ENCODE measurements around the gene WFDC1.

WFDC1 gene

DNA sequence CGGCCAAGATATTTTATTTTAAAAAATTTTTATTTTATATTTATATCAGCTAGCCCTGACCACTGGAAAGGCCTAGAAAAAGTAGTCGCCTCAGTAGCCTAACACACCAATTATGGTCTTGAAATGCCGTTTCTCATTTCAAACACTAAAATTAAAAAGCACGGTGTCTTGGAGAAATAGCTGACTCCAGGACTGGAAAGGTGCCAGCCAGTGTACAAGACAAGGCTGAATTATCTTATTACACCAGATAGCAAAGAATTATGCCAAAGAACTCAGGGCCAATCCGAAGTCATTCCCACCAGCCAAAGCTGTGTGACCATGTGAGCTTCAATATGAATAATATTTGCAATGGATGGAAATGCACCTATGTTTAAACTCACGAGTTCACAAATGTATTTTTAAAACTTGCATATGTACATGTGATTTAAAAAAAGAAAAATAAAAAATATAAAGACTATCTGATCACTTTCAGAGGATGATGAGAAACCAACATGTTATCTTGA lies 53.8 kb downstream of the WFDC1 start:
- H3K4me1 ChIP-seq (ENCODE audit: control insufficient read depth, insufficient read depth, low read length) = no peaks in the 10 kb centered on the region
- H3K27me3 ChIP-seq (ENCODE audit: control insufficient read depth, insufficient read depth, low read length) = peaks cover 63% of the 10 kb centered on the region
- no peak overlapping the region for H3K4me3 ChIP-seq (ENCODE audit: low read length)
- H3K9me3 ChIP-seq (replicated peaks; ENCODE audit: low read length) = no peaks in the 10 kb centered on the region
- H3K4me2 ChIP-seq (ENCODE audit: low read length) = no peak overlapping the region
- no peaks in the 10 kb centered on the region for H3K36me3 ChIP-seq (ENCODE audit: insufficient read depth, low read length)
- no peak overlapping the region for H3K9ac ChIP-seq (ENCODE audit: low read depth, low read length)

- Histone ChIP-seq H3K4me1 (ENCODE audit: control insufficient read depth, insufficient read depth, low read length) (no peaks in the 10 kb centered on the region), H3K4me3 (ENCODE audit: low read length) (no peak overlapping the region), H3K4me2 (ENCODE audit: low read length) (no peak overlapping the region), H3K36me3 (ENCODE audit: insufficient read depth, low read length) (no peaks in the 10 kb centered on the region), H3K9ac (ENCODE audit: low read depth, low read length) (no peak overlapping the region), H3K9me3 (replicated peaks; ENCODE audit: low read length) (no peaks in the 10 kb centered on the region), H3K27me3 (ENCODE audit: control insufficient read depth, insufficient read depth, low read length) (peaks cover 61% of the 10 kb centered on the region)
Observed at GRCh38 chr16:84349862-84350684, 55.4 kb downstream of the WFDC1 start.

- Histone ChIP-seq H3K4me2 (ENCODE audit: low read length) (no peak overlapping the region), H3K9ac (ENCODE audit: low read depth, low read length) (no peak overlapping the region), H3K4me3 (ENCODE audit: low read length) (no peak overlapping the region), H3K4me1 (ENCODE audit: control insufficient read depth, insufficient read depth, low read length) (no peaks in the 10 kb centered on the region), H3K9me3 (replicated peaks; ENCODE audit: low read length) (no peaks in the 10 kb centered on the region), H3K27me3 (ENCODE audit: control insufficient read depth, insufficient read depth, low read length) (peaks cover 55% of the 10 kb centered on the region), H3K36me3 (ENCODE audit: insufficient read depth, low read length) (no peaks in the 10 kb centered on the region)
Observed at GRCh38 chr16:84350685-84351400, 56.2 kb downstream of the WFDC1 start.

GRCh38 chr16:84351630-84352029 lies 57.0 kb downstream of the WFDC1 start:
- H3K9me3 ChIP-seq (replicated peaks; ENCODE audit: low read length) = no peaks in the 10 kb centered on the region
- H3K36me3 ChIP-seq (ENCODE audit: insufficient read depth, low read length) = no peaks in the 10 kb centered on the region
- H3K4me3 ChIP-seq (ENCODE audit: low read length) = no peak overlapping the region
- H3K4me2 ChIP-seq (ENCODE audit: low read length) = no peak overlapping the region
- H3K27me3 ChIP-seq (ENCODE audit: control insufficient read depth, insufficient read depth, low read length) = peaks cover 54% of the 10 kb centered on the region
- H3K9ac ChIP-seq (ENCODE audit: low read depth, low read length) = no peak overlapping the region
- H3K4me1 ChIP-seq (ENCODE audit: control insufficient read depth, insufficient read depth, low read length) = no peaks in the 10 kb centered on the region

- H3K9ac ChIP-seq (ENCODE audit: low read depth, low read length) = no peak overlapping the region
- H3K4me2 ChIP-seq (ENCODE audit: low read length) = no peak overlapping the region
- H3K4me3 ChIP-seq (ENCODE audit: low read length) = no peak overlapping the region
- no peaks in the 10 kb centered on the region for H3K9me3 ChIP-seq (replicated peaks; ENCODE audit: low read length)
- no peaks in the 10 kb centered on the region for H3K4me1 ChIP-seq (ENCODE audit: control insufficient read depth, insufficient read depth, low read length)
- no peaks in the 10 kb centered on the region for H3K36me3 ChIP-seq (ENCODE audit: insufficient read depth, low read length)
- peaks cover 49% of the 10 kb centered on the region for H3K27me3 ChIP-seq (ENCODE audit: control insufficient read depth, insufficient read depth, low read length)
Observed at GRCh38 chr16:84354306-84354705, 59.6 kb downstream of the WFDC1 start.

DNA sequence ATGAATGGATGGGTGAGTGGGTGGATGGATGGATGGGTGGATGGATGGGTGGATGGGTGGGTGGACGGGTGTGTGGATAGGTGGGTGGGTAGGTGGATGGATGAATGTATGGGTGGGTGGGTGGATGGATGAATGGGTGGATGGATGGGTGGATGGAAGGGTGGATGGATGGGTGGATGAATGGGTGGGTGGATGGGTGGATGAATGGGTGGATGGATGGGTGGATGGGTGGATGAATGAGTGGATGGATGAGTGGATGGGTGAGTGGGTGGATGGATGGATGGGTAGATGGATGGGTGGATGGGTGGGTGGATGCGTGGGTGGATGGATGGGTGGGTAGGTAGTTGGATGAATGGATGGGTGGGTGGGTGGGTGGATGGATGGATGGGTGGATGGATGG lies 60.5 kb downstream of the WFDC1 start:
- Histone ChIP-seq H3K36me3 (ENCODE audit: insufficient read depth, low read length) (no peaks in the 10 kb centered on the region), H3K4me2 (ENCODE audit: low read length) (no peak overlapping the region), H3K4me3 (ENCODE audit: low read length) (no peak overlapping the region), H3K9me3 (replicated peaks; ENCODE audit: low read length) (no peaks in the 10 kb centered on the region), H3K4me1 (ENCODE audit: control insufficient read depth, insufficient read depth, low read length) (no peaks in the 10 kb centered on the region), H3K9ac (ENCODE audit: low read depth, low read length) (no peak overlapping the region), H3K27me3 (ENCODE audit: control insufficient read depth, insufficient read depth, low read length) (peaks cover 47% of the 10 kb centered on the region)

DNA sequence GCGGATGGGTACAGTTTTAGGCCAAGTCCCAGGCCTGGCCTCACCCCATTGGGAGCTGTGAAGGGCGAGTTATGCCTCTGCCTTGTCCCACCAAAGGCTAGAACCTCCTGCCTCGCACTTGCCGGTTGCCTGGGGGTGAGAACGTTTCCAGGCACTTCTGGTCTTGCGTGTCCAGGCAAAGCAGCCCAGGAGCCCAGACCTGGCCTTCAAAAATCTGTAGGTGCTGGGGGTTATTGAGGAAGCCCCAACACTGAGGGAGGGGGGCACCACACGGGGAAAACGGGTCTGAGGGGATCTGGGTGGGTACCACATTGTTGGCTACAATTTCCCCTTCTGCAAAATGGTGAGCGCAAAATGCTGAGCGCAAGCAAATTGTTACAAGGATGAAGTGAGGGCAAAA lies 61.5 kb downstream of the WFDC1 start:
- Histone ChIP-seq H3K4me2 (ENCODE audit: low read length) (no peak overlapping the region), H3K4me1 (ENCODE audit: control insufficient read depth, insufficient read depth, low read length) (no peaks in the 10 kb centered on the region), H3K9ac (ENCODE audit: low read depth, low read length) (no peak overlapping the region), H3K36me3 (ENCODE audit: insufficient read depth, low read length) (no peaks in the 10 kb centered on the region), H3K9me3 (replicated peaks; ENCODE audit: low read length) (no peaks in the 10 kb centered on the region), H3K4me3 (ENCODE audit: low read length) (no peak overlapping the region), H3K27me3 (ENCODE audit: control insufficient read depth, insufficient read depth, low read length) (peaks cover 49% of the 10 kb centered on the region)

GRCh38 chr16:84356591-84357116 lies 62.0 kb downstream of the WFDC1 start:
- no peak overlapping the region for H3K4me2 ChIP-seq (ENCODE audit: low read length)
- H3K9me3 ChIP-seq (replicated peaks; ENCODE audit: low read length) = no peaks in the 10 kb centered on the region
- H3K4me1 ChIP-seq (ENCODE audit: control insufficient read depth, insufficient read depth, low read length) = no peaks in the 10 kb centered on the region
- H3K9ac ChIP-seq (ENCODE audit: low read depth, low read length) = no peak overlapping the region
- H3K27me3 ChIP-seq (ENCODE audit: control insufficient read depth, insufficient read depth, low read length) = peaks cover 48% of the 10 kb centered on the region
- H3K36me3 ChIP-seq (ENCODE audit: insufficient read depth, low read length) = no peaks in the 10 kb centered on the region
- no peak overlapping the region for H3K4me3 ChIP-seq (ENCODE audit: low read length)

DNA sequence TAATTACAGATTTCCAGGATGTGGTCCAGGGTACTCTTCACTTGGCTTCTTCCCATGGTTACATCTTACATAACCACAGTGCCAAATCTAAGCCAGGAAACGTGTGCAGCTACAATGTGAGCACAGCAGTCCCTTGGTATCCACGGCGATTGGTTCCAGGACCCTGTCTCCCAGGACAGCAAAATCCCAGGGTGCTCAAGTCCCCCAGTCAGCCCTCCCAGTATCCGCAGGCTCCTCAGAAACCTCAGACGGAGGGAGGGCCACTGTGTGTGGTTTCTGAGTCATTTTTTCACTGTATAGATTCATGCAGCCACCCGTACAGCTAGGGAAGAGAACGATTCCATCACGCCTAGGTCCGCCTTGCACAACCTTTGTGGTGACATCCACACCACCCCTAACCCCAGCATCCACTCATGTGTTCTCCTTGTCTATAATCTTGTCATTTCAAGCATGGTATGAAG lies 62.5 kb downstream of the WFDC1 start:
- Histone ChIP-seq H3K4me2 (ENCODE audit: low read length) (no peak overlapping the region), H3K9ac (ENCODE audit: low read depth, low read length) (no peak overlapping the region), H3K36me3 (ENCODE audit: insufficient read depth, low read length) (no peaks in the 10 kb centered on the region), H3K4me3 (ENCODE audit: low read length) (no peak overlapping the region), H3K9me3 (replicated peaks; ENCODE audit: low read length) (no peaks in the 10 kb centered on the region), H3K27me3 (ENCODE audit: control insufficient read depth, insufficient read depth, low read length) (peaks cover 50% of the 10 kb centered on the region), H3K4me1 (ENCODE audit: control insufficient read depth, insufficient read depth, low read length) (no peaks in the 10 kb centered on the region)

GRCh38 chr16:84358601-84359295 lies 64.1 kb downstream of the WFDC1 start:
- no peaks in the 10 kb centered on the region for H3K4me1 ChIP-seq (ENCODE audit: control insufficient read depth, insufficient read depth, low read length)
- H3K27me3 ChIP-seq (ENCODE audit: control insufficient read depth, insufficient read depth, low read length) = peaks cover 58% of the 10 kb centered on the region

DNA sequence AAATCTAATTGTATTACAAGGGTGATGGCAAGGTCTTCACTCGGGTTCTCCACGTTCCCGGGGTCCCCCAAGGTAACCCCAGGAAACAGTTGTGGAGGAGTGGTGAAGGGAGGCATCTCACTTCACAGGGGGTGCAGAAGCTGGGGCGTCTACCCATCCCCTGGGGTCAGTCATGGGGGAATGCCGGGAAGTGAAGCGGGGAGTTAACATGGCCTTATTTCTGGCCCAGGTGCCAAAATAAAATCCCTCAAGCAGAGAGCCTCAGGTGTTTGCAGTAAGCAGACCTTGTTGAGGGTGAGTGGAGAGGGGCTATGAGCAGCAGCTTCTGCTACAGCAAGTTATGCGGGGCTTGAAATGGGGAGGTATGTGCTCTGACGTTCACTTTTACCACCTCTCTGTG lies 64.6 kb downstream of the WFDC1 start:
- H3K36me3 ChIP-seq (ENCODE audit: insufficient read depth, low read length) = no peaks in the 10 kb centered on the region
- H3K27me3 ChIP-seq (ENCODE audit: control insufficient read depth, insufficient read depth, low read length) = peaks cover 53% of the 10 kb centered on the region
- no peaks in the 10 kb centered on the region for H3K9me3 ChIP-seq (replicated peaks; ENCODE audit: low read length)
- no peak overlapping the region for H3K4me2 ChIP-seq (ENCODE audit: low read length)
- no peak overlapping the region for H3K9ac ChIP-seq (ENCODE audit: low read depth, low read length)
- H3K4me1 ChIP-seq (ENCODE audit: control insufficient read depth, insufficient read depth, low read length) = no peaks in the 10 kb centered on the region
- no peak overlapping the region for H3K4me3 ChIP-seq (ENCODE audit: low read length)

More at GRCh38 chr16:84358601-84359295, 64.1 kb downstream of the WFDC1 start:
- H3K9me3 ChIP-seq (replicated peaks; ENCODE audit: low read length) = no peaks in the 10 kb centered on the region
- no peak overlapping the region for H3K4me2 ChIP-seq (ENCODE audit: low read length)
- H3K4me3 ChIP-seq (ENCODE audit: low read length) = no peak overlapping the region
- H3K36me3 ChIP-seq (ENCODE audit: insufficient read depth, low read length) = no peaks in the 10 kb centered on the region
- H3K9ac ChIP-seq (ENCODE audit: low read depth, low read length) = no peak overlapping the region
